ENCODE results near the gene KCNQ1OT1.

- TF ChIP-seq CTCF (conservative IDR thresholded peaks at IDR 0.05; ENCODE audit: low read length) (no peak), EZH2phosphoT487 (IDR thresholded peaks at IDR 0.05; ENCODE audit: borderline replicate concordance) (no peak)
Measured at GRCh38 chr11:2672553-2673249, 27.1 kb downstream of the KCNQ1OT1 start.

All from Loucy (cell line).